GM21529 (cell line): ENCODE data around the gene TVP23C.

Experiments
- ATAC-seq: cut with Tn5 transposase; IDR thresholded peaks from one replicate; pipeline ENCODE4 v1.9.1; 2021; ENCODE audit not compliant: unreplicated experiment

Gene TVP23C

GRCh38 chr17:15496735-15497670, 66.3 kb downstream of the TVP23C start:
- no peak for ATAC-seq

- no peak for ATAC-seq
These were observed 68.5 kb downstream of the TVP23C start for GRCh38 chr17:15494821-15495220.

DNA sequence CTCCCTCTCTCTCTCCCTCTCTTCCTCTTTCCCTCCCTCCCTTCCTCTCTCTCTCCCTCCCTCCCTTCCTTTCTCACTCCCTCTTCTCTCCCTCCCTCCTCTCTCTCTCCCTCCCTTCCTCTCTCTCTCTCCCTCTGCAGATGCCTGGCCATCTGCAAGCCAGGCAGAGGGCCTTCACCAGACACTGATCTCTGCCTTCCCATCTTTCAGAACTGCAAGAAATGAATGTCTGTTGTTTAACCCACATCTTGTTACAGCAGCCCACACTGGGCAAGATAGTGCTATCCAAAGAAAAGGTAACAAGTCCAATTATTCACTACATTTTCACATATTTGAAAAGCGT, 69.6 kb downstream of the TVP23C start:
- ATAC-seq = no peak

DNA sequence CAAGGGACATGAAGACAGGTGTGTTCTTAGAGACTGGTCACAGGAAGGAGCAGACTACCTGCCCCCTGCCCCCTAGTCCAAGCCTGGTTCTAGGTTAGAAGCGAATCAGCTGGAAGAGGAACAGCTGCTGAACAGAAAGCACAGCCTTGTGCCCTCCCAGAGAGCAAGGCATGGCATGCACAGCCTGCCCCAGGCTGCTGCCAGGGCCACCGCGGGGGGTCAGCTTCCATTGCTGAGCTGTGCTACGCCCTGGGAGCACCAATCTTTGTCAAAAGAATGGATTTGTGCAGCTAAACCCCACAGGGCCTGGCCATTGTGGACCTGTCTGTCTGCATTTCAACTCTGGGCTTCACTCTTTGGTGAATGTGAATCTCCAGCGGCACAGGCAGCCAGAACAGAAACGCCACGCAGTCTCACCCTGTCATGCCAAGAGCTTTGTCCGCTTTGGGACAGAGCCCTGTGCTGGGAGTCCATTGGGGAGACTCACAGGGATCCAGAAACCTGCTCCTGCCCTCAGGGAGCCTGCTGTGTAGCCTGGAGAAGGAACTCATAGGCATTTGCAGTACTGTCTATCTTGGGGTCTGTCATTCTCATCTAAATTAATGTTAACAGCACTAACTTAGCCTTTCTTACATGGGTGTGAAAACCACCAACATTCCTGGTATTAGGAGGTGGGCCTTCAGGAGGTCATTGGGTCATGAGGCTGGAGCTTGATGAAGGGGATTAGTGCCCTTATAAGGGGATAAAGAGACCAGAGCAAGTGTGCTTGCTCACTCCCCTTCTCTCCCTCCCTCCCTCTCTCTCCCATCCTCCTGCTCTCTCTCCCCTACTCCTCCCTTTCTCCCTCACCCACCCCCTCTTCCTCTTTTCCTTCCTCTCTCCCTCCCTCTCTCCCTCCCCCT, 70.2 kb downstream of the TVP23C start:
- ATAC-seq = no peak

GRCh38 chr17:15492186-15492585, 71.1 kb downstream of the TVP23C start:
- no peak for ATAC-seq

GRCh38 chr17:15490634-15491261, 72.5 kb downstream of the TVP23C start:
- no peak for ATAC-seq

DNA sequence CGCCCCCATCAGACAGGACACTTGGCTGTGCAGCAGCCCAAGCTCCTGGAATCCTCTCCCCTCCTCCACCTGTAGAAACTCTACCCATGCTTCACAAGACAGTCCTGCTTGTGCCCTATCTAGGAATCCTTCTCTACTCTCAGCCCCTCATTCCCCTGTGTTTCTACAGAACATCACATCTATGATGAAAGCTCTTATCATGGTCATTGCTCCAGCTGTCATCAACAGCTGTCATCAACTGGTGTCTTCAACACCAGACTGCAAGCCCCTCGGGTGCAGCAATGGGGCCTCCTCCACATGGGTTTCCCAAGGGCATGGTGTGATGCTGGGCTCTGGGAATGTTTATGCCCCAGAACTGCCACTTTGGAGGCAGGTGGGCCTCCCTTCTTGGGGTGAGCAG, 74.7 kb downstream of the TVP23C start:
- no peak for ATAC-seq

GRCh38 chr17:15485045-15485444, 78.2 kb downstream of the TVP23C start:
- no peak for ATAC-seq

GRCh38 chr17:15483431-15483830, 79.9 kb downstream of the TVP23C start:
- ATAC-seq = no peak

DNA sequence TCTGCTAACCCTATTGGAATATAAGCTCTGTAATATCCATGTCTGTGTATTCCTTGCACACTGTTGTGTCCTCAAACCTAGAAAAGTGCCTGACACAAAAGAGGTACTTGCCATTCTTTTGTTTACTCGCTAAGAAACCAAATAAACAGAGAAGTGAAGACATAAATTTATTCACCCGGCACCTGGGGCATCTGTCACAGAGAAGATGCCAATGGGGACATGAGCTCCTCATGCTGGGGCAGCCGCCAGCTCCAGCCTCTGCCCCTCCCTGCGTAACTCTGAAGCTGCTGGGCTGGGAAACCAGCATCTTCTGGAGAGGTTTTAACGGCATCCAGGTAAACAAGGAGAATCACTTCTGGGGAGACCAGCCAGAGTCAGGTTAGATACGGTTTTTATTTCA, 80.8 kb downstream of the TVP23C start:
- ATAC-seq = no peak

DNA sequence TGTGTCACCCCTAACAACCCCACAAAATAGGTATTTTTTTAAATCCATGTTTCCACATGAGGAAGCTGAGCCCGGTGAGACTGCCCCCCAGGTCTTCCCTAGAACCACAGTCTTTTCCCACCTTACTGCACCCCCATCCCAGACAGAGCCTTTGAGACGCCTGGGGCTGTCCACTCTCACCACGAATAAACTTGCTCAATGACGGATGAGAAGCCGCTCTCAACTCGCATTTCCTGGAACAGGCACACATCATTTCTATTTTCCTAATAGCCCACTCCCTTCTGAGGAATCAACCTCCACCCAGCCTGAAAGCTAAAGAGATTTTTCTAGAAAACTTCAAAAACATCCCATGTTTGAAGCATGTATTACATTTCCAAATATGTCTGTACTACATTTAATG, 81.8 kb downstream of the TVP23C start:
- no peak for ATAC-seq

GRCh38 chr17:15480204-15480603, 83.1 kb downstream of the TVP23C start:
- ATAC-seq = no peak

GRCh38 chr17:15479703-15480102, 83.6 kb downstream of the TVP23C start:
- ATAC-seq = no peak

DNA sequence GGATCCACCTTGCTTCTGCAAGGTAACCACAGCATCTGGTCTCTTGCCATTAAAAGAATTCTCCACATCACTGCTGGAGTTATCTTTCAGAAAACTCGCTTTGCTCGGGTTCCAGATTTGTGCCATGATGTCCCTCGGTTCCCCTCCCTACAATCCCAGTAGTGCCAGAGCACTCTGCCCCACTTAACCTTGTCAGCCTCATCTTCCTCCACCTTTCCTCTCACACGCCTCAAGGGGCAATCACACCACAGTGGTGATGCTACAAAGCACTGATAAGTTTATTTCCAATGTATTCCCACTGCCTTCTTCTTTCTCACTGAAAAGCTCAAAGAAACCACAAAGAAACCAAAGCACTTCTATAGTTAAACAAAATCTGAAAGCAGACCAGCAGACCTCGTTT, 84.4 kb downstream of the TVP23C start:
- no peak for ATAC-seq

GRCh38 chr17:15475631-15476354, 87.5 kb downstream of the TVP23C start:
- no peak for ATAC-seq

DNA sequence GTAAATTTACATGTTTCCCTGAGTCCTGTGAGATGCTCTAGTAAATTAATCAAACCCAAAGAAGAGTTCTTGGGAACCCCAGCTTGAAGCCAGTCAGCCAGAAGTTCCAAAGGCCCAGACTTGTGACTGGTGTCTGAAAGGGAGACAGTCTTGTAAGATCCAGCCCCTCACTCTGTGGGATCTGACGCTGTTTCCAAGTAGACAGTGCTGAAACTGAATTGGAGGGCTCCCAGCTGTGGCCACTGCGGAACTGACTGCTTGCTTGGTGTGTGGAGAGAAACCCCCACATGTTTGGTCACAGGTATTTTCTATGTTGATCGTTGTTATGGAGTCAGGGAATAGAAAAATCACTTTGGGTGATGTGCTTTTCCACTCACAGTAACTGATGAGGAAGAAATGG, 90.4 kb downstream of the TVP23C start:
- no peak for ATAC-seq

- no peak for ATAC-seq
These were observed 92.7 kb downstream of the TVP23C start for GRCh38 chr17:15470536-15470935.

- no peak for ATAC-seq
These were observed 94.0 kb downstream of the TVP23C start for GRCh38 chr17:15469260-15469659.

- no peak for ATAC-seq
These were observed 95.2 kb downstream of the TVP23C start for GRCh38 chr17:15468126-15468525.

DNA sequence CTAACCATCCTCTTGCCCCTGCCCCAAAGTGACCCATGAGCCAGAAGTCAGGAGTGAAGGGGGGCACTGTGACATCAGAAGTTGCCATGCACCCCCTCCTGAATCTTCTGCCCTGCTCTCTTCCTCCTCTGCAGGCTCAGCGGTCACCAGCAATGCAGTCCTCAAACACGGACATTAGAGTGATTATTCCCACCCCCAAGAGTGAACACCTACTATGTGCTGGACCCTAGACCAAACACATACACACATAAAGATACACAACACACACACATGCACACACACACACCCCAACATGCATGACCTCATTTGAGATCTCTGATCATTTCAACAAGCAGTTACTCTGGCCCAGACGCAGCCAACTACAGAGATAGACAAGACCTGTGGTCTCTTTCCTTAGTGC, 95.7 kb downstream of the TVP23C start, which contains the start of gene CDRT4:
Gene CDRT4, minus strand, starts transcription at position 30 of the 400 bp plus-strand sequence. CDS start 27,383 bp downstream, outside the sequence.
- no peak for ATAC-seq

GRCh38 chr17:15466131-15466530, 97.2 kb downstream of the TVP23C start:
- no peak for ATAC-seq
